WTC11 (cell line): ENCODE data around the gene PSMD13. TPM values are rescaled to one million over a fixed set of nuclear protein-coding genes. Genes with fewer than 3 reads are reported as not detected.

Source experiments
- ATAC-seq: fragments of 200-7000 bp; cut with Tn5 transposase; 2 replicates; pipeline ENCODE4 v1.10.0; 2021; ENCODE audit warnings: mild to moderate bottlenecking, moderate library complexity
- CTCF ChIA-PET: fragments of 300-600 bp; sonication (Branson Sonifier 250); formaldehyde crosslinking; loops from one replicate; lab custom pipeline; 2021; ENCODE audit warnings: antibody characterized with exemption; lab: Charles Lee
- POLR2A ChIA-PET: fragments of 350-600 bp; sonication (Branson Sonifier 250); formaldehyde crosslinking; loops from one replicate; lab custom pipeline; 2021; ENCODE audit warnings: antibody characterized with exemption; lab: Charles Lee
- DNase-seq: peaks from one replicate; pipeline ENCODE4 v3.0.0; 2021; ENCODE audit warnings: low spot score
- H3K27ac Mint-ChIP-seq: 2 replicates; pipeline ENCODE4 v1.8.0; 2021; ENCODE audit warnings: mixed read lengths
- H3K27me3 Mint-ChIP-seq: 2 replicates; pipeline ENCODE4 v1.8.0; 2021; ENCODE audit warnings: low read depth, mild to moderate bottlenecking, moderate library complexity, mixed read lengths
- H3K36me3 Mint-ChIP-seq: 2 replicates; pipeline ENCODE4 v1.8.0; 2021; ENCODE audit warnings: mixed read lengths
- H3K4me1 Mint-ChIP-seq: 2 replicates; pipeline ENCODE4 v1.8.0; 2022; ENCODE audit warnings: mixed read lengths
- H3K4me3 Mint-ChIP-seq: 2 replicates; pipeline ENCODE4 v1.8.0; 2021; ENCODE audit warnings: mild to moderate bottlenecking, moderate library complexity, mixed read lengths
- H3K9me3 Mint-ChIP-seq: 2 replicates; pipeline ENCODE4 v1.8.0; 2021; ENCODE audit warnings: mixed read lengths
- CREB1 ChIP-seq: sonication (generic); formaldehyde crosslinking; IDR thresholded peaks from 2 replicates; pipeline ENCODE4 v1.8.0; 2023; ENCODE audit warnings: mild to moderate bottlenecking, missing genetic modification reagents
- FOXK1 ChIP-seq: sonication (generic); formaldehyde crosslinking; IDR thresholded peaks from 2 replicates; pipeline ENCODE4 v1.8.0; 2022; ENCODE audit warnings: mild to moderate bottlenecking, moderate library complexity, missing genetic modification reagents
- FOXP1 ChIP-seq: sonication (generic); formaldehyde crosslinking; IDR thresholded peaks from 2 replicates; pipeline ENCODE4 v1.8.0; 2022; ENCODE audit warnings: missing genetic modification reagents, mild to moderate bottlenecking, moderate library complexity, borderline replicate concordance
- NFATC4 ChIP-seq: fragments of 250-450 bp; sonication (Bioruptor Pico); IDR thresholded peaks from 2 replicates; pipeline ENCODE4 v1.9.0; 2021; ENCODE audit warnings: mild to moderate bottlenecking
- NR3C1 ChIP-seq: sonication (generic); formaldehyde crosslinking; conservative IDR thresholded peaks from 2 replicates; pipeline ENCODE4 v1.8.1; 2023; ENCODE audit warnings: low read depth, mild to moderate bottlenecking, missing genetic modification reagents
- PREB ChIP-seq: sonication (generic); formaldehyde crosslinking; IDR thresholded peaks from 2 replicates; pipeline ENCODE4 v1.8.1; 2022; ENCODE audit warnings: mild to moderate bottlenecking, missing genetic modification reagents, moderate library complexity, borderline replicate concordance
- PRRX2 ChIP-seq: fragments of 250-450 bp; sonication (Bioruptor Pico); IDR thresholded peaks from 2 replicates; pipeline ENCODE4 v1.8.0; 2021; ENCODE audit warnings: mild to moderate bottlenecking
- SP1 ChIP-seq: sonication (generic); formaldehyde crosslinking; conservative IDR thresholded peaks from 2 replicates; pipeline ENCODE4 v1.8.1; 2022; ENCODE audit warnings: missing genetic modification reagents
- ZNF263 ChIP-seq: sonication (generic); formaldehyde crosslinking; IDR thresholded peaks from 2 replicates; pipeline ENCODE4 v1.8.1; 2022; ENCODE audit warnings: low read depth, mild to moderate bottlenecking, moderate library complexity, missing genetic modification reagents
- ZNF396 ChIP-seq: fragments of 250-450 bp; sonication (Bioruptor Pico); IDR thresholded peaks from 2 replicates; pipeline ENCODE4 v1.8.0; 2021; ENCODE audit warnings: mild to moderate bottlenecking, moderate library complexity, borderline replicate concordance
- ZNF416 ChIP-seq: fragments of 250-450 bp; sonication (Bioruptor Pico); IDR thresholded peaks from 2 replicates; pipeline ENCODE4 v1.9.0; 2021; ENCODE audit warnings: mild to moderate bottlenecking, inconsistent platforms
- ZNF671 ChIP-seq: fragments of 250-450 bp; sonication (Bioruptor Pico); IDR thresholded peaks from 2 replicates; pipeline ENCODE4 v1.8.0; 2021; ENCODE audit warnings: mild to moderate bottlenecking
- total RNA-seq: library from RNA; stranded (reverse); gene quantifications from 3 replicates; pipeline ENCODE4 v1.2.3, GENCODE V29; 2021
- TF ChIP-seq, protein P1 (sequence below): sonication (generic); formaldehyde crosslinking; conservative IDR thresholded peaks from 2 replicates; pipeline ENCODE4 v1.8.1; 2023; ENCODE audit warnings: mild to moderate bottlenecking, low read depth, missing genetic modification reagents, moderate library complexity
- TF ChIP-seq, protein P2 (sequence below): sonication (generic); formaldehyde crosslinking; IDR thresholded peaks from 2 replicates; pipeline ENCODE4 v1.8.1; 2023; ENCODE audit warnings: mild to moderate bottlenecking, missing genetic modification reagents, moderate library complexity
- TF ChIP-seq, protein P3 (sequence below): sonication (generic); formaldehyde crosslinking; IDR thresholded peaks from 2 replicates; pipeline ENCODE4 v1.8.1; 2023; ENCODE audit warnings: mild to moderate bottlenecking, missing genetic modification reagents
- TF ChIP-seq, protein P4 (sequence below): sonication (generic); formaldehyde crosslinking; conservative IDR thresholded peaks from 2 replicates; pipeline ENCODE4 v1.8.1; 2022; ENCODE audit warnings: mild to moderate bottlenecking, missing genetic modification reagents
- TF ChIP-seq, protein P5 (sequence below): fragments of 250-450 bp; sonication (Bioruptor Pico); IDR thresholded peaks from 2 replicates; pipeline ENCODE4 v1.9.0; 2021; ENCODE audit warnings: mild to moderate bottlenecking, borderline replicate concordance
- TF ChIP-seq, protein P6 (sequence below): fragments of 250-450 bp; sonication (Bioruptor Pico); conservative IDR thresholded peaks from 2 replicates; pipeline ENCODE4 v1.9.0; 2021; ENCODE audit warnings: mild to moderate bottlenecking

Gene PSMD13
- total RNA-seq, 1 experiment from 2014 or later, result 148 TPM

- Mint-ChIP-seq H3K27me3 (no peaks in the 10 kb centered on the region), H3K27ac (no peak overlapping the region), H3K4me1 (peaks cover 27% of the 10 kb centered on the region), H3K4me3 (no peak overlapping the region), H3K9me3 (no peaks in the 10 kb centered on the region), H3K36me3 (peaks cover 17% of the 10 kb centered on the region; the same call in 1 of the 2 replicates)
- no peak for DNase-seq
- TF ChIP-seq PREB (CRISPR knock-in tag) (no peak), FOXP1 (CRISPR knock-in tag) (no peak), ZNF416 (no peak), ZNF263 (CRISPR knock-in tag) (no peak), FOXK1 (CRISPR knock-in tag) (no peak), PRRX2 (no peak), ZNF671 (no peak), CREB1 (CRISPR knock-in tag) (no peak), ZNF396 (CRISPR knock-in tag) (no peak), NR3C1 (no peak), NFATC4 (CRISPR knock-in tag) (no peak), SP1 (no peak)
- TF ChIP-seq, protein P1, sequence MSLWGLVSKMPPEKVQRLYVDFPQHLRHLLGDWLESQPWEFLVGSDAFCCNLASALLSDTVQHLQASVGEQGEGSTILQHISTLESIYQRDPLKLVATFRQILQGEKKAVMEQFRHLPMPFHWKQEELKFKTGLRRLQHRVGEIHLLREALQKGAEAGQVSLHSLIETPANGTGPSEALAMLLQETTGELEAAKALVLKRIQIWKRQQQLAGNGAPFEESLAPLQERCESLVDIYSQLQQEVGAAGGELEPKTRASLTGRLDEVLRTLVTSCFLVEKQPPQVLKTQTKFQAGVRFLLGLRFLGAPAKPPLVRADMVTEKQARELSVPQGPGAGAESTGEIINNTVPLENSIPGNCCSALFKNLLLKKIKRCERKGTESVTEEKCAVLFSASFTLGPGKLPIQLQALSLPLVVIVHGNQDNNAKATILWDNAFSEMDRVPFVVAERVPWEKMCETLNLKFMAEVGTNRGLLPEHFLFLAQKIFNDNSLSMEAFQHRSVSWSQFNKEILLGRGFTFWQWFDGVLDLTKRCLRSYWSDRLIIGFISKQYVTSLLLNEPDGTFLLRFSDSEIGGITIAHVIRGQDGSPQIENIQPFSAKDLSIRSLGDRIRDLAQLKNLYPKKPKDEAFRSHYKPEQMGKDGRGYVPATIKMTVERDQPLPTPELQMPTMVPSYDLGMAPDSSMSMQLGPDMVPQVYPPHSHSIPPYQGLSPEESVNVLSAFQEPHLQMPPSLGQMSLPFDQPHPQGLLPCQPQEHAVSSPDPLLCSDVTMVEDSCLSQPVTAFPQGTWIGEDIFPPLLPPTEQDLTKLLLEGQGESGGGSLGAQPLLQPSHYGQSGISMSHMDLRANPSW (CRISPR knock-in tag), result no peak
- TF ChIP-seq, protein P2, sequence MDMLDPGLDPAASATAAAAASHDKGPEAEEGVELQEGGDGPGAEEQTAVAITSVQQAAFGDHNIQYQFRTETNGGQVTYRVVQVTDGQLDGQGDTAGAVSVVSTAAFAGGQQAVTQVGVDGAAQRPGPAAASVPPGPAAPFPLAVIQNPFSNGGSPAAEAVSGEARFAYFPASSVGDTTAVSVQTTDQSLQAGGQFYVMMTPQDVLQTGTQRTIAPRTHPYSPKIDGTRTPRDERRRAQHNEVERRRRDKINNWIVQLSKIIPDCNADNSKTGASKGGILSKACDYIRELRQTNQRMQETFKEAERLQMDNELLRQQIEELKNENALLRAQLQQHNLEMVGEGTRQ (CRISPR knock-in tag), result no peak
- TF ChIP-seq, protein P3, sequence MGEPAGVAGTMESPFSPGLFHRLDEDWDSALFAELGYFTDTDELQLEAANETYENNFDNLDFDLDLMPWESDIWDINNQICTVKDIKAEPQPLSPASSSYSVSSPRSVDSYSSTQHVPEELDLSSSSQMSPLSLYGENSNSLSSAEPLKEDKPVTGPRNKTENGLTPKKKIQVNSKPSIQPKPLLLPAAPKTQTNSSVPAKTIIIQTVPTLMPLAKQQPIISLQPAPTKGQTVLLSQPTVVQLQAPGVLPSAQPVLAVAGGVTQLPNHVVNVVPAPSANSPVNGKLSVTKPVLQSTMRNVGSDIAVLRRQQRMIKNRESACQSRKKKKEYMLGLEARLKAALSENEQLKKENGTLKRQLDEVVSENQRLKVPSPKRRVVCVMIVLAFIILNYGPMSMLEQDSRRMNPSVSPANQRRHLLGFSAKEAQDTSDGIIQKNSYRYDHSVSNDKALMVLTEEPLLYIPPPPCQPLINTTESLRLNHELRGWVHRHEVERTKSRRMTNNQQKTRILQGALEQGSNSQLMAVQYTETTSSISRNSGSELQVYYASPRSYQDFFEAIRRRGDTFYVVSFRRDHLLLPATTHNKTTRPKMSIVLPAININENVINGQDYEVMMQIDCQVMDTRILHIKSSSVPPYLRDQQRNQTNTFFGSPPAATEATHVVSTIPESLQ, result no peak
- TF ChIP-seq, protein P4, sequence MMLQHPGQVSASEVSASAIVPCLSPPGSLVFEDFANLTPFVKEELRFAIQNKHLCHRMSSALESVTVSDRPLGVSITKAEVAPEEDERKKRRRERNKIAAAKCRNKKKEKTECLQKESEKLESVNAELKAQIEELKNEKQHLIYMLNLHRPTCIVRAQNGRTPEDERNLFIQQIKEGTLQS (CRISPR knock-in tag), result no peak
- TF ChIP-seq, protein P5, sequence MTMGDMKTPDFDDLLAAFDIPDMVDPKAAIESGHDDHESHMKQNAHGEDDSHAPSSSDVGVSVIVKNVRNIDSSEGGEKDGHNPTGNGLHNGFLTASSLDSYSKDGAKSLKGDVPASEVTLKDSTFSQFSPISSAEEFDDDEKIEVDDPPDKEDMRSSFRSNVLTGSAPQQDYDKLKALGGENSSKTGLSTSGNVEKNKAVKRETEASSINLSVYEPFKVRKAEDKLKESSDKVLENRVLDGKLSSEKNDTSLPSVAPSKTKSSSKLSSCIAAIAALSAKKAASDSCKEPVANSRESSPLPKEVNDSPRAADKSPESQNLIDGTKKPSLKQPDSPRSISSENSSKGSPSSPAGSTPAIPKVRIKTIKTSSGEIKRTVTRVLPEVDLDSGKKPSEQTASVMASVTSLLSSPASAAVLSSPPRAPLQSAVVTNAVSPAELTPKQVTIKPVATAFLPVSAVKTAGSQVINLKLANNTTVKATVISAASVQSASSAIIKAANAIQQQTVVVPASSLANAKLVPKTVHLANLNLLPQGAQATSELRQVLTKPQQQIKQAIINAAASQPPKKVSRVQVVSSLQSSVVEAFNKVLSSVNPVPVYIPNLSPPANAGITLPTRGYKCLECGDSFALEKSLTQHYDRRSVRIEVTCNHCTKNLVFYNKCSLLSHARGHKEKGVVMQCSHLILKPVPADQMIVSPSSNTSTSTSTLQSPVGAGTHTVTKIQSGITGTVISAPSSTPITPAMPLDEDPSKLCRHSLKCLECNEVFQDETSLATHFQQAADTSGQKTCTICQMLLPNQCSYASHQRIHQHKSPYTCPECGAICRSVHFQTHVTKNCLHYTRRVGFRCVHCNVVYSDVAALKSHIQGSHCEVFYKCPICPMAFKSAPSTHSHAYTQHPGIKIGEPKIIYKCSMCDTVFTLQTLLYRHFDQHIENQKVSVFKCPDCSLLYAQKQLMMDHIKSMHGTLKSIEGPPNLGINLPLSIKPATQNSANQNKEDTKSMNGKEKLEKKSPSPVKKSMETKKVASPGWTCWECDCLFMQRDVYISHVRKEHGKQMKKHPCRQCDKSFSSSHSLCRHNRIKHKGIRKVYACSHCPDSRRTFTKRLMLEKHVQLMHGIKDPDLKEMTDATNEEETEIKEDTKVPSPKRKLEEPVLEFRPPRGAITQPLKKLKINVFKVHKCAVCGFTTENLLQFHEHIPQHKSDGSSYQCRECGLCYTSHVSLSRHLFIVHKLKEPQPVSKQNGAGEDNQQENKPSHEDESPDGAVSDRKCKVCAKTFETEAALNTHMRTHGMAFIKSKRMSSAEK, result no peak
- TF ChIP-seq, protein P6, sequence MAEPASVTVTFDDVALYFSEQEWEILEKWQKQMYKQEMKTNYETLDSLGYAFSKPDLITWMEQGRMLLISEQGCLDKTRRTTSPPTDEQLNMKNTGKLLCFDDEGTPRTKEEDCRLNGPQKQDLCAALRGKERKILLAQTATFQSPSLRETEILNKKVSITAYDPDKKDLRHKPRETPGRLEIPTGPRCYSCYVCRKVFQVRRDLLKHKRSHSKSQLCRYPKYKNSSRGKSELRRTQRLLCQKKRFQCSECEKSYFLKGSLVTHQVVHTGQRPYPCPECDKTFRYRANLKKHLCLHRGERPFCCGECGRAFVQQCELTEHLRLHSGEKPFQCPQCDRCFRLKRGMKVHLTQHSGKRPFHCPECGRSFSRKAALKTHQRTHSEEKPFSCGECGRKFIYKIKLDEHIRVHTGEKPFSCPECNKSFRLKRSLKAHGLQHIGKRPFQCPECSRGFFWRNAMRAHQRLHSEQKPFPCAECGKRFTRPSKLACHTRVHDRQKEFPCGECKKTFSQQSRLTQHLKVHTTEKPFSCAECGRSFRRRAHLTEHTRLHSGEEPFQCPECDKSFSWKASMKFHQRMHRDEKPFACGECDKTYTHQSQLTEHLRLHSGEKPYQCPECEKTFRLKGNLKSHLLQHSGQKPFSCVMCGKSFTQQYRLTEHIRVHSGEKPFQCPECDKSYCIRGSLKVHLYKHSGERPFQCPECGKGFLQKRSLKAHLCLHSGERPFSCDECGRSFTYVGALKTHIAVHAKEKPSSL (CRISPR knock-in tag), result no peak
- POLR2A ChIA-PET, result no interaction called here
- CTCF ChIA-PET, result interaction anchor here (0.7 to 3.6 kb wide), 3 partner anchors 10 to 95 kb away, joined by 3 to 15 read pairs (median 6); no protein-coding TSS in a partner anchor
- ATAC-seq, result no peak
Measured at GRCh38 chr11:294780-295179, 58.0 kb downstream of the PSMD13 start.
